HL-60/S4 treated with retinoic acid at 250 ng/mL for 4 days and 3 days (cell line): Measurements from ENCODE around the gene ABCC9.

Source experiments
- in situ Hi-C: fragments of 300-500 bp; cut with MboI; formaldehyde crosslinking; loops from 2 replicates; pipeline ENCODE4 v1.7.0; 2022; ENCODE audit warnings: low sequenced_read_pairs

Gene ABCC9

DNA sequence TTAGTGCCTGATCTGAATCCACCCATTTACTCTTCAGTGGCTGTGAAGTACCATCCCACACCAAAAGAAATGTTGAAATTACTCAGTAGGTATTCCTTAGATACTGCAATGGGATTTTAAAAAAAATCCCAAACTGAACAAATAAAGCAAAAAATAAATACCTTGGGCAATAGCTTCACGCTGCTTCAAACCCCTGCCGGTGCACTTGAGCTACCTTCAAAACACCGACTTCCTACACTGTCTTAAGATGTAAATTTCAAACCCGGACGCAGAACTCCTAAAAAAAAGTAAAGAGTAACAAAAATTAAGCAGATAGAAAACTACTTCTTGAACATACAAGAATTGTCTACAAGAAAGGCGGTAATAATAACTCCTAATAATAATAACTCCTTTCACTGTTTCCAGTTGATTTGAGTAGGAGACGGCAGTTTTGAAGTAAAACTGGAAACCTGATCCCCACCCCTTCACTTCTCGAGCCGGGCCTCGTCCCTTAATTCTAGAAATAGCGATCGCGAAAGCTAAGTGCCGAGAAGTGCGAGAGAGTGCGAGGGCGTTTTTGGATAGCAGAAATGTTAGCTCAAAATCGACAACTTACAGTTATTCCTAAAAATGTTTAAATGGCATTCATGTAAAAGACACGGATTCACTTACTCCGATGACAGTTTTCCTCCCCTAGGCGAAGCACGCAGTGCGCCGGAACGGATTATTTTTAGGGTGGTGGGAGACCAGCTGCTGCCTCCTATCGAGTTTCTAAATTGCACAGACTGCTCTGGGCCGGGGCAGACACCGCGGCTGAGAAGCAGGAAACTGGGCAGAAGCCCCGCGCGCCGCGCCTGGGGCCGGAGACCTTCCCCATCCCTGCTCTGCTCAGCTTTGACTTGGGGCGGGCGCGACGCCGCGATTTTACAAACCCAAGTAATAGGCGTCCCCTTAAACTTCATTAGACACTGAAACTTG, at the start of gene ABCC9:
Gene ABCC9 (minus strand): TSS at position 878 of the 957 bp plus-strand sequence. CDS start 4,752 bp downstream, outside the sequence.
- in situ Hi-C loops: no loop called here

GRCh38 chr12:21989819-21990412, 48.7 kb upstream of the ABCC9 start:
- in situ Hi-C loops: no loop called here

DNA sequence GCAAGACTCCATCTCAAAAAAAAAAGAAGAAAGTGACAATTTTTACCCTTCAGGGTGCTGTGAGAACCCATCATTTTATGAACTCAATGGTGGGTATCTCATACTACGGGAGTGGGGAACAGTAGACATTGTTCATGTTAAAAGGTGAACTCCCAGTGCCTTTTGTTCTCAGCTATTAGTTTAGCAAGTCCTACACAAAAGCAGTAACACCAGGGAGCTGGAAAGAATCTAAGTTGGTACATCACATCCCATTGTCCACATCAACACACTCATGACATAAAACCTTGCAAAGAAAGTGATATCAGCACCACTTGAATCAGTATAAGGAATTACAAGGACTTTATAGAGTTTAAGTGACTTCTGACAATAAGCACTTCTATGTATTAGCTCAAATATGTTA, 47.4 kb upstream of the ABCC9 start:
- in situ Hi-C loops: no loop called here

- in situ Hi-C loops: no loop called here
These were observed 46.5 kb upstream of the ABCC9 start for GRCh38 chr12:21987755-21988154.

- in situ Hi-C loops: no loop called here
These were observed 43.9 kb upstream of the ABCC9 start for GRCh38 chr12:21985155-21985554.

DNA sequence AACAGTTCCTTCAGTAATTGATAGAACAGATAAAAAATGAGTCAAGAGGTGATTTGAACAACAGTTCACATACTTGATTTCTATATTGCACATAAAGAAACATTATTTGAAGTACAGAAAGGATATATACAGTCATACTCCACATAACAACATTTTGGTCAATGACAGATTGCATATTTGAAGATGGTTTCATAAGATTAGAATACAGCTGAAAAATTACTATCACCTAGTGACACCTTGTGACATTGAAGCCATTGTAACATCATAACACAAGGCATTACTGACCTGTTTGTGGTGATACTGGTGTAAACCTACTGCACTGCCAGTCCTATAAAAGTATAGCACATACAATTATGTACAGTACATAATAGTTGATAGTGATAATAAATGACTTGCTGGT, 43.1 kb upstream of the ABCC9 start:
- in situ Hi-C loops: no loop called here

DNA sequence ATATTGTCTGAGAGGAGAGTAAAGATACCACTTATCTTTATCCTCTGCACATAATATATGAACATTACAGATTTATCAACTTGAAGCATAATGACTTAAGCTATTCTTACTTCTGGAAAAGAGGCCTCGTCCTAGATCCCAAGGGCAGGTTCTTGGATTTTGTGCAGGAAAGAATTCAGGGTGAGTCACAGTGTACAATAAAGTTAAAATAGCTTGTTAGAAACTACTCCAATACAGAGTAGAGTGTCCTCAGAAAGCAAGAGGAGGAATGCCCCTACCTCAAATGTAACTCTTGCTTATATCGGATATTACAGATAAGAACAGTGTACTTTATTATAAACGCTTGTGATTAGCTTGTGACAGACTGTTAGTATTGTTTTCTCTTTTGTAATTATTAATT, 41.9 kb upstream of the ABCC9 start:
- in situ Hi-C loops: no loop called here

GRCh38 chr12:21980544-21980943, 39.3 kb upstream of the ABCC9 start:
- in situ Hi-C loops: no loop called here

DNA sequence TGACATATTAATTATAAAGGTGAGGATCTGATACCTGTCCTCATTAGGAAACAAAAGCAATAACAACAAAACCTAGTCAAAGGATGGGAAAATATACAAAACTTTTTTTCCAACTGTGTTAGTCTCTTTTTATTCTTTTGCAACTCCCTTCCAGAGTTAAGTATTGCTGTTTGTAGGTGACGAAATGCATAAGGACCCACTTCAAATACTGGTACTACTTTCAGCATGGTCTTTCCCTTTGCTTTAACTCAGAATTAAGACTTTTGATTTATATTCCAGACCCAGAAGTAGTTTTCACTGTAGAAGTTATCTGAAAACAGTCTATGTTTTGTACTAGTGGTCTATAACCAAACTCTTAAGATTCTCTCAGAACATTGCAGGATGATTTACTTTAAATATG, 34.1 kb upstream of the ABCC9 start:
- in situ Hi-C loops: no loop called here

GRCh38 chr12:21973221-21973620, 32.0 kb upstream of the ABCC9 start:
- in situ Hi-C loops: no loop called here

GRCh38 chr12:21972055-21972454, 30.8 kb upstream of the ABCC9 start:
- in situ Hi-C loops: no loop called here

GRCh38 chr12:21971344-21971743, 30.1 kb upstream of the ABCC9 start:
- in situ Hi-C loops: no loop called here

DNA sequence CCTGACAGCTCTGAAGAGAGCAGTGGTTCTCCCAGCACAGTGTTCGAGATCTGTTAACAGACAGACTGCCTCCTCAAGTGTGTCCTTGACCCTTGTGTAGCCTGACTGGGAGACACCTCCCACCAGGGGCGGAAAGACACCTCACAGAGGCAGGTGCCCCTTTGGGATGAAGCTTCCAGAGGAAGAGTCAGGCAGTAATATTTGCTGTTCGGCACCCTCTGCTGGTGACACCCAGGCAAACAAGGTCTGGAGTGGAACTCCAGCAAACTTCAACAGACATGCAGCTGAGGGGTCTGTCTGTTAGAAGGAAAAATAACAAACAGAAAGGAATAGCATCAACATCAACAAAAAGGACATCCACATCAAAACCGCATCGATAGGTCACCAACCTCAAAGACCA, 21.6 kb upstream of the ABCC9 start:
- in situ Hi-C loops: no loop called here

GRCh38 chr12:21962236-21962635, 21.0 kb upstream of the ABCC9 start:
- in situ Hi-C loops: no loop called here

- in situ Hi-C loops: no loop called here
These were observed 9.4 kb upstream of the ABCC9 start for GRCh38 chr12:21950649-21951048.

DNA sequence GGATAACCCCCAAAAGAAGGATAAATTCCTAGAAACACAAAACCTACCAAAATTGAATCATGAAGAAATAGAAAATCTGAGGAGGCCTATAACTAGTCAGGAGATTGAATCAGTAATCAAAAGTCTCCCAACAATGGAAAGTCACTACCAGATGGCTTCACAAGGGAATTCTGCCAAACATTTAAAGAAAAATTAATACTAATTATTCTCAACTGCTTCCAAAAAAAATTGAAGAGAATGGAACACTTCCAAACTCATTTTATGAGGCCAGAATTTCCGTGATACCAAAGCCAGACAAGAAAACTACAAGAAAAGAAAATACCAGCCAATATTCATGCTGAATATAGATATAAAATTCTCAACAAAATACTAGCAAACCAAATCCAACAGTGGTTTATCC, 7.8 kb upstream of the ABCC9 start:
- in situ Hi-C loops: no loop called here

DNA sequence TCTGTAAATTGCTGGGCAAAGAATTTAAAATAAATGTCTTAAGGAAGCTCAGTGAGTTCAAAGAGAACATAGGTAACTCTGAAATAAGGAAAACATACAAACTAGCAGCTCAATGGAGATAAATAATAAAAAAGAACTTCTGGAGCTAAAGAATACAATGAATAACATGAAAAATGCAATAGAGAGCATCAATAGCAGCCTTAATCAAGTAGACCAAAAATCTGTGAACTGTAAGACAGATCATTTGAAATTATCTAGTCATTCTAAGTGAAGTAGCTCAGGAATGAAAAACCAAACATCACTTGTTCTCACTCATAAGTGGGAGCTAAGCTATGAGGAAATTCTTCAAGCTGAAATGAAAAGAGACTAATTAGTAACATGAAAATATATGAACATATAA, 5.8 kb upstream of the ABCC9 start:
- in situ Hi-C loops: no loop called here

DNA sequence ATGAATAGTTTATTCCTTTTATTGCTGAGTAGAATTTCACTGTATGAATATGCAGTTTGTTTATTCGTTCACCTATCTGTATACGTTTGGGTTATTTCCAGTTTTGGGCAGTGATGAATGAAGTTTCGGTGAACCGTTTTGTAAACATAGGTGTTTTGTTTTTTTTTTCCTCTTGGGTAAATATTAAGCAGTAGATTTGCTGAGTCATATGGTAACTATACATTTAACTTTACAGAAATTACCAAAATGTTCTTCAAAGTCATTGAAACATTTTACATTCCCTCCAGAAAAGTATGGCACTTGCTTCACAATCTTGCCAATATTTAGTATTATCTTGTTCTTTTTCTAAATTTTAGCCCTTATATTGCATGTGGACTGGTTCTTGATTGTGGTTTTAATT, 3.8 kb upstream of the ABCC9 start:
- in situ Hi-C loops: no loop called here

GRCh38 chr12:21942377-21942703, 1.1 kb upstream of the ABCC9 start:
- in situ Hi-C loops: no loop called here

GRCh38 chr12:21941506-21942376, 515 bp upstream of the ABCC9 start:
- in situ Hi-C loops: no loop called here

DNA sequence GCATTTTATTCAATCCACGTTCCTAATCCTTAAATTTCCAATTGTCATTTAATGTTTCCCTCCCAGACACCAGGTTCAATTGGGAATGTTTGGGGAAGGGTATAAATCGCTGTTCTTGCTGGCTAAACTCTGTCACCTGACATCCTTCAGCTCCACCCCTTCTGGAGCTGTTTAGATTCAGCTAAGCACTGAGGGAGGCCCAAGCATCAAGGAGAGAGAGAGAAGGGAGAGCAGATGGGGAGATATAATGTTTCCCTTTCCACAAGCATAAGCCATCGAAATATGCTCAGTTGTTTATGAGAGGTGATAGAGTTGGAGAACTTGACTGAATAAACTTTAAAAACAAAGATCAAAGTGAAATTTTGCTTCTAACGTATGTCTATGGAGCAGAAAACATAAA, 1.8 kb downstream of the ABCC9 start:
- in situ Hi-C loops: no loop called here

- in situ Hi-C loops: no loop called here
These were observed 2.3 kb downstream of the ABCC9 start for GRCh38 chr12:21938879-21939278.
